ENCODE data around the gene TLCD3B. TPM values are rescaled to one million over a fixed set of nuclear protein-coding genes. Genes with fewer than 3 reads are reported as not detected.

Gene TLCD3B
- total and polyA plus RNA-seq, 4 donors: 0.05 to 0.65 TPM; not detected in 2

- peak overlapping the region; percentile 40 to 85 for H3K9ac ChIP-seq (ENCODE audit: low read depth in 1 of 2, low read length in 2 of 2)
- H3K36me3 ChIP-seq (ENCODE audit: control insufficient read depth in 4 of 4, insufficient read depth in 3 of 4, low read depth in 1 of 4, low read length in 3 of 4): peaks cover 0 to 22% (median 8%) of the 10 kb centered on the region in 4 donors
- no peak overlapping the region for H3K27ac ChIP-seq (ENCODE audit: low read depth in 1 of 2, low read length in 2 of 2)
- no peaks in the 10 kb centered on the region for H3K27me3 ChIP-seq (ENCODE audit: control insufficient read depth in 4 of 4, insufficient read depth in 4 of 4, low read length in 3 of 4)
- WGBS: 28% methylated on average over 9 of the region's 9 CpGs
- peak overlapping the region; percentile 65 to 98 (median 74) for H3K4me3 ChIP-seq (ENCODE audit: low read depth in 1 of 3, low read length in 3 of 3)
- TF ChIP-seq FOXA1 (IDR thresholded peaks at IDR 0.05) (no peak), JUND (IDR thresholded peaks at IDR 0.05) (no peak), HNF4A (conservative IDR thresholded peaks at IDR 0.05) (no peak), YY1 (IDR thresholded peaks at IDR 0.05) (no peak)
- H3K9me3 ChIP-seq (ENCODE audit: control insufficient read depth in 4 of 4, low read length in 3 of 4): no peaks in the 10 kb centered on the region
- no peak for DNase-seq (ENCODE audit: low spot score)
- H3K4me1 ChIP-seq (ENCODE audit: control insufficient read depth in 4 of 4, insufficient read depth in 4 of 4, low read length in 3 of 4): peaks cover 2 to 26% (median 18%) of the 10 kb centered on the region in 4 donors
Observed at GRCh38 chr16:29996766-29997250, 34.3 kb downstream of the TLCD3B start.

GRCh38 chr16:29995911-29996765 lies 34.9 kb downstream of the TLCD3B start, which contains the start of gene INO80E:
INO80E (plus strand) TSS chr16:29996241; CDS start chr16:29996311, 70 bp downstream.
- peak; percentile 2 for TF ChIP-seq CTCF (IDR thresholded peaks at IDR 0.05; ENCODE audit: low read depth, low read length, missing input control)
- no peak for TF ChIP-seq FOXA2 (IDR thresholded peaks at IDR 0.05)
- TF ChIP-seq EGR1 (IDR thresholded peaks at IDR 0.05; ENCODE audit: low read depth in 2 of 2): peak in 1 of 2 donors; percentile 50
- no peak for TF ChIP-seq NR2F2 (IDR thresholded peaks at IDR 0.05)
- peak in 1 of 2 donors; percentile 24 for TF ChIP-seq RXRA (IDR thresholded peaks at IDR 0.05)
- peak; percentile 58 for TF ChIP-seq REST (IDR thresholded peaks at IDR 0.05)
- no peak for TF ChIP-seq HNF4G (IDR thresholded peaks at IDR 0.05)
- peak; percentile 99 for TF ChIP-seq YY1 (IDR thresholded peaks at IDR 0.05)
- peak; percentile 15 to 47 for TF ChIP-seq RAD21 (IDR thresholded peaks at IDR 0.05)
- TF ChIP-seq GABPA (IDR thresholded peaks at IDR 0.05 in 1 of 2, conservative IDR thresholded peaks at IDR 0.05 in 1 of 2): peak in 1 of 2 donors; percentile 86
- TF ChIP-seq TAF1 (conservative IDR thresholded peaks at IDR 0.05): peak; percentile 45
- peak; percentile 29 for TF ChIP-seq ATF3 (IDR thresholded peaks at IDR 0.05)
- TF ChIP-seq JUND (IDR thresholded peaks at IDR 0.05): no peak
- TF ChIP-seq HNF4A (conservative IDR thresholded peaks at IDR 0.05): peak in 1 of 2 donors; percentile 10
- no peak for TF ChIP-seq MAX (IDR thresholded peaks at IDR 0.05)
- TF ChIP-seq SP1 (IDR thresholded peaks at IDR 0.05): peak; percentile 48
- no peak for TF ChIP-seq ZBTB33 (IDR thresholded peaks at IDR 0.05)
- TF ChIP-seq FOXA1 (IDR thresholded peaks at IDR 0.05): peak; percentile 45
- DNase-seq (ENCODE audit: low spot score): peak; percentile 99
- H3K4me1 ChIP-seq (ENCODE audit: control insufficient read depth in 4 of 4, insufficient read depth in 4 of 4, low read length in 3 of 4): peaks cover 2 to 26% (median 18%) of the 10 kb centered on the region in 4 donors
- under 1% methylated on average over 65 of the region's 65 CpGs for WGBS
- peak within 1 kb of the TSS; percentile 99 to 100 for H3K27ac ChIP-seq (ENCODE audit: low read depth in 1 of 2, low read length in 2 of 2)
- H3K27me3 ChIP-seq (ENCODE audit: control insufficient read depth in 4 of 4, insufficient read depth in 4 of 4, low read length in 3 of 4): no peaks in the 10 kb centered on the region
- no peaks in the 10 kb centered on the region for H3K9me3 ChIP-seq (ENCODE audit: control insufficient read depth in 4 of 4, low read length in 3 of 4)
- peaks cover 0 to 25% (median 9%) of the 10 kb centered on the region in 4 donors for H3K36me3 ChIP-seq (ENCODE audit: control insufficient read depth in 4 of 4, insufficient read depth in 3 of 4, low read depth in 1 of 4, low read length in 3 of 4)
- peak within 1 kb of the TSS; percentile 65 to 98 (median 74) for H3K4me3 ChIP-seq (ENCODE audit: low read depth in 1 of 3, low read length in 3 of 3)
- H3K9ac ChIP-seq (ENCODE audit: low read depth in 1 of 2, low read length in 2 of 2): peak within 1 kb of the TSS; percentile 99 to 100
